T1000 (cell line): ENCODE results near the gene ADGRD1.

ENCODE experiments used
- DNase-seq: peaks from one replicate; lab custom pipeline; 2025; ENCODE audit warnings: mixed read lengths; lab: John Stamatoyannopoulos, UW

The ADGRD1 gene

GRCh38 chr12:131135786-131136538 is 182.3 kb downstream of the ADGRD1 start:
- no peak for DNase-seq

- DNase-seq, result no peak
Observed at GRCh38 chr12:131136539-131136872, 182.8 kb downstream of the ADGRD1 start.

- no peak for DNase-seq
Observed at GRCh38 chr12:131137009-131137835, 183.5 kb downstream of the ADGRD1 start.

GRCh38 chr12:131137836-131138637 is 184.3 kb downstream of the ADGRD1 start:
- DNase-seq, result no peak

GRCh38 chr12:131138638-131139362 is 185.1 kb downstream of the ADGRD1 start:
- no peak for DNase-seq

GRCh38 chr12:131139363-131140068 is 185.8 kb downstream of the ADGRD1 start:
- no peak for DNase-seq

- no peak for DNase-seq
Observed at GRCh38 chr12:131140069-131140435, 186.3 kb downstream of the ADGRD1 start.

GRCh38 chr12:131140697-131141096 is 187.0 kb downstream of the ADGRD1 start:
- DNase-seq, result no peak

- no peak for DNase-seq
Observed at GRCh38 chr12:131141514-131141913, 187.8 kb downstream of the ADGRD1 start.

GRCh38 chr12:131142891-131143657 is 189.4 kb downstream of the ADGRD1 start:
- DNase-seq, result no peak

GRCh38 chr12:131146173-131146675 is 192.5 kb downstream of the ADGRD1 start:
- no peak for DNase-seq

GRCh38 chr12:131147293-131147692 is 193.6 kb downstream of the ADGRD1 start:
- no peak for DNase-seq

GRCh38 chr12:131147894-131148293 is 194.2 kb downstream of the ADGRD1 start:
- no peak for DNase-seq

- DNase-seq, result no peak
Observed at GRCh38 chr12:131151558-131152345, 198.0 kb downstream of the ADGRD1 start.

- no peak for DNase-seq
Observed at GRCh38 chr12:131152587-131152986, 198.9 kb downstream of the ADGRD1 start.

- no peak for DNase-seq
Observed at GRCh38 chr12:131153016-131153415, 199.3 kb downstream of the ADGRD1 start.

GRCh38 chr12:131153956-131154355 is 200.2 kb downstream of the ADGRD1 start:
- no peak for DNase-seq

GRCh38 chr12:131155131-131155530 is 201.4 kb downstream of the ADGRD1 start:
- no peak for DNase-seq

GRCh38 chr12:131157743-131158142 is 204.0 kb downstream of the ADGRD1 start:
- no peak for DNase-seq
